ENCODE measurements around the gene ABCG2. TPM values are rescaled to one million over a fixed set of nuclear protein-coding genes. Genes with fewer than 3 reads are reported as not detected.
"Not testable (repeated sequence)": the region's sequence is repeated elsewhere in the genome, so short reads cannot be mapped to it uniquely, and the experiment has no call there.

The ABCG2 gene
- polyA plus RNA-seq, 2 of the 4 experiments (the other 2 are of a cell fraction), result 27.9 to 55.3 TPM

DNA sequence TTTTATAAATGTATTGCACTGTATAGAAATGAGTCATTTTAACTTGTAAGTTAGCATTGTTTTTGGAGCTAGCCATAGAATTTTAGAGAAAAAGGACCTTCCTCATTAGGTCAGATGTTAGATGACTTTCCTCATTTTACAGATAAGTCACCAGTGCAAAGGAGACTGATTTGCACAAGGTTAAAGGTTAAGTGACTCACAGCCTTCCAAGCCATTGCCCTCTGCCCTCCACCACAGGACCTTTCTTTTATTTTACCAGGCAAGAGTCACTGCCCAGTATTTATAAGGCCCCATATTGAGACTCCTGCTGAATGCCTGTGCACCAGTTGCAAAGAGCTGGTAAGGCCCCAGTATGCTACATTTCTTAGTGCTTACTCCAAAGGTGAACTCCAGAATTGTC lies 4.2 kb upstream of the ABCG2 start:
- CTCF ChIA-PET, result no interaction called here
- Histone ChIP-seq H3K9me3 (no peaks in the 10 kb centered on the region), H3K4me1 (peaks cover 22% of the 10 kb centered on the region), H3K4me3 (no peak overlapping the region), H3K27ac (peak overlapping the region in 1 of 2 experiments; percentile 51; a peak in 3 of 6 replicates), H3K4me2 (peak overlapping the region; percentile 32)
- peak; percentile 30; the same call in 1 of the 2 replicates for TF ChIP-seq GATA3 (IDR thresholded peaks at IDR 0.05; ENCODE audit: borderline replicate concordance)
- TF ChIP-seq KDM5A (IDR thresholded peaks at IDR 0.05), result no peak
- no peak for FAIRE-seq
- no peak for DNase-seq (ENCODE audit: low read depth in 1 of 2, low spot score in 1 of 2)
- ATAC-seq, result no peak
- POLR2A ChIA-PET, result no interaction called here

DNA sequence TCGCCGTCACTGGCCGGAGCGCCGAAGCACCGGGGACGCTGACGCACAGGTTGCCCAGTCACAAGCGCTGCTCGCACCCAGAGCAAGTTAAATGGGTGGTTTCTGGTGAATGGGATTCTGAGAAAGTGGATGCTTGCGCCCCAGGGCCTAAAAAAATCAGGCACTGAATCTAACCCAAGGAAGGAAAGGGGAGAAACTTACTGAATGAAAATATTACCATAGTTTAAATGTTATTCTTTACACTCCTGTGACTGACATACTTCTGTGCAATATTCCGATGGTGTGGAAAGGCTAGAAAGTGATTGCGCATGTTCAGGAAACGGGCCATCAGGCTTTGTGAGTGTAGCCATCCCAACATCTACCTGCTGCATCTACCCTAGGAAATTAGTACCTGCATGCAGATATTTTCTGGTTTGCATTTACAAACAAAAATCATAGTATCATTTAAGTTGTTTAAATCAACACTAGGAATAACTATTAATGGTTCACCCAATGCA lies 838 bp upstream of the ABCG2 start:
- TF ChIP-seq NR3C1 (IDR thresholded peaks at IDR 0.05), result no peak
- peak in 1 of 2 experiments; percentile 23; a peak in 1 of 4 replicates for TF ChIP-seq CEBPB (IDR thresholded peaks at IDR 0.05)
- H3K9me3 ChIP-seq, result no peaks in the 10 kb centered on the region
- peak overlapping the region; percentile 87 for H3K4me2 ChIP-seq
- CTCF ChIA-PET, result interaction anchor here (1.0 kb wide), 1 partner anchor 306 kb away, joined by 4 read pairs; no protein-coding TSS in a partner anchor
- peaks cover 28% of the 10 kb centered on the region for H3K4me1 ChIP-seq
- DNase-seq (ENCODE audit: low read depth in 1 of 2, low spot score in 1 of 2) (peak; percentile 29 to 80), ATAC-seq (peak; percentile 92 to 93), FAIRE-seq (no peak)
- POLR2A ChIA-PET, result interaction anchor here (1.4 kb wide), 1 partner anchor 16 kb away, joined by 3 read pairs; no protein-coding TSS in a partner anchor
- peak overlapping the region; percentile 64 for H3K4me3 ChIP-seq
- WGBS (ENCODE audit: missing lambda C conversion rate), result 3% methylated on average over 14 of the region's 14 CpGs
- H3K27ac ChIP-seq, result peak overlapping the region; percentile 89 to 94

DNA sequence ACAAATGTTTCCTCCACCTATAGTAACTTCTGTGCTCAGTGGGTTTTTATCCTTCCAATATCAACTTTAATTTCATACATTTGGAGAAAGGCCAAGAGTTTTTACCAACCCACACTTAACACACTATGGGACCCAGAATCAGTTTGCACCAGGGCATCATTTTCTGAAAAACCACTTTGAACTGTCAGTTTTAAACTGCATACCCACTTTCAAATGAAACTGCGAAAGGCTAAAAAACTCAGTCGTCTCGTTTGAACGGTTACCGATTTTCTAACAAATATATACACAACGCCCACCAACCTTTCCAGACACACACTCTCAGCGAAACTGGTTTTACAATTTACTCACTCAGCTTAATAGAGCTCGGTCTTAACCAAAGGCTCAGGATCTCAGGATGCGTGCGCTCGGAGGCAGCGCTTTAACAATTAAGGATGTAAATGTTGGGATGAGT lies 376 bp downstream of the ABCG2 start:
- Histone ChIP-seq H3K4me3 (peak overlapping the region; percentile 64), H3K9me3 (no peaks in the 10 kb centered on the region), H3K4me2 (peak overlapping the region; percentile 87), H3K27ac (peak overlapping the region; percentile 89 to 94), H3K4me1 (peaks cover 28% of the 10 kb centered on the region)
- WGBS (ENCODE audit: missing lambda C conversion rate), result 2% methylated on average over 12 of the region's 12 CpGs
- ATAC-seq (no peak; a peak in 3 of 6 replicates), FAIRE-seq (no peak), DNase-seq (ENCODE audit: low read depth in 1 of 2, low spot score in 1 of 2) (no peak)
- ChIA-PET POLR2A (interaction anchor here (0.6 to 1.4 kb wide), 2 partner anchors 15 to 19 kb away, joined by 3 to 12 read pairs; no protein-coding TSS in a partner anchor), CTCF (no interaction called here)
- no peak for TF ChIP-seq PBX3 (IDR thresholded peaks at IDR 0.05)
- TF ChIP-seq JUNB (IDR thresholded peaks at IDR 0.05), result no peak
- no peak for TF ChIP-seq MAFK (IDR thresholded peaks at IDR 0.05; ENCODE audit: partially characterized antibody)
- TF ChIP-seq SMC3 (IDR thresholded peaks at IDR 0.05), result no peak
- no peak for TF ChIP-seq BCL3 (IDR thresholded peaks at IDR 0.05)
- TF ChIP-seq RFX5 (IDR thresholded peaks at IDR 0.05), result no peak
- TF ChIP-seq CHD4 (IDR thresholded peaks at IDR 0.05; ENCODE audit: borderline replicate concordance), result no peak
- no peak for TF ChIP-seq ZC3H11A (IDR thresholded peaks at IDR 0.05)

GRCh38 chr4:88152331-88152730 lies 6.1 kb downstream of the ABCG2 start:
- H3K4me2 ChIP-seq; H3K9me3 ChIP-seq; DNase-seq (ENCODE audit: low read depth in 1 of 2, low spot score in 1 of 2); ATAC-seq; H3K4me3 ChIP-seq; CTCF ChIA-PET; FAIRE-seq; H3K27ac ChIP-seq; POLR2A ChIA-PET: not testable (repeated sequence)
- H3K4me1 ChIP-seq, result peaks cover 20% of the 10 kb centered on the region
- WGBS (ENCODE audit: missing lambda C conversion rate), result 88% methylated on average over 8 of the region's 8 CpGs

- TF ChIP-seq FOXS1 (CRISPR knock-in tag; IDR thresholded peaks at IDR 0.05) (no peak), SMC3 (IDR thresholded peaks at IDR 0.05) (no peak), JUN (IDR thresholded peaks at IDR 0.05) (no peak), HES2 (IDR thresholded peaks at IDR 0.05) (no peak), ZFP36 (IDR thresholded peaks at IDR 0.05; ENCODE audit: borderline replicate concordance, partially characterized antibody) (no peak), KDM5A (IDR thresholded peaks at IDR 0.05) (no peak)
- H3K4me1 ChIP-seq, result peaks cover 43% of the 10 kb centered on the region
- WGBS (ENCODE audit: missing lambda C conversion rate), result 49% methylated on average over 2 of the region's 2 CpGs
- POLR2A ChIA-PET, result no interaction called here
- H3K9me3 ChIP-seq, result no peaks in the 10 kb centered on the region
- DNase-seq (ENCODE audit: low read depth in 1 of 2, low spot score in 1 of 2) (no peak), FAIRE-seq (no peak), ATAC-seq (no peak)
- no peak overlapping the region for H3K4me3 ChIP-seq
- H3K4me2 ChIP-seq, result peak overlapping the region; percentile 65
- CTCF ChIA-PET, result no interaction called here
- H3K27ac ChIP-seq, result peak overlapping the region; percentile 50 to 80; a peak in 5 of 6 replicates
These were observed 9.9 kb downstream of the ABCG2 start for GRCh38 chr4:88148560-88148959.

Data from A549 (cell line).